Smooth muscle cell (in vitro differentiated cells): Measurements from ENCODE around the gene FOXM1. TPM values are rescaled to one million over a fixed set of nuclear protein-coding genes. Genes with fewer than 3 reads are reported as not detected.

Source experiments
- DNase-seq: peaks from one replicate; lab custom pipeline; 2025; ENCODE audit not compliant: unreplicated experiment; lab: John Stamatoyannopoulos, UW
- H2AFZ ChIP-seq: fragments of 200-600 bp; sonication (generic); 2 replicates; pipeline ENCODE4 v1.6.0; 2016; ENCODE audit warnings: antibody characterized with exemption, low read depth, mild to moderate bottlenecking
- H3F3A ChIP-seq: fragments of 200-600 bp; sonication (generic); 2 replicates; pipeline ENCODE4 v1.6.0; 2017; ENCODE audit warnings: antibody characterized with exemption, low read depth
- H3K27ac ChIP-seq: fragments of 200-600 bp; sonication (generic); 2 replicates; pipeline ENCODE4 v1.5.1; 2016; ENCODE audit warnings: low read depth, mild to moderate bottlenecking
- H3K27me3 ChIP-seq: fragments of 200-600 bp; sonication (generic); 2 replicates; pipeline ENCODE4 v1.6.1; 2016; ENCODE audit warnings: low read depth, mild to moderate bottlenecking
- H3K36me3 ChIP-seq: fragments of 200-600 bp; sonication (generic); 2 replicates; pipeline ENCODE4 v1.5.1; 2016; ENCODE audit warnings: low read depth
- H3K4me1 ChIP-seq: fragments of 200-600 bp; sonication (generic); 2 replicates; pipeline ENCODE4 v1.5.1; 2016; ENCODE audit warnings: low read depth
- H3K4me2 ChIP-seq: fragments of 200-600 bp; sonication (generic); 2 replicates; pipeline ENCODE4 v1.6.0; 2016; ENCODE audit warnings: mild to moderate bottlenecking
- H3K4me3 ChIP-seq: fragments of 200-600 bp; sonication (generic); 2 replicates; pipeline ENCODE4 v1.5.1; 2016; ENCODE audit warnings: mild to moderate bottlenecking
- H3K79me2 ChIP-seq: fragments of 200-600 bp; sonication (generic); 2 replicates; pipeline ENCODE4 v1.6.0; 2016; ENCODE audit warnings: low read depth, mild to moderate bottlenecking
- H3K9ac ChIP-seq: fragments of 200-600 bp; sonication (generic); 2 replicates; pipeline ENCODE4 v1.6.0; 2016; ENCODE audit warnings: low read depth
- H3K9me3 ChIP-seq: fragments of 200-600 bp; sonication (generic); replicated peaks from 2 replicates; pipeline ENCODE4 v1.5.1; 2016; ENCODE audit warnings: low read depth
- H4K20me1 ChIP-seq: fragments of 200-600 bp; sonication (generic); 2 replicates; pipeline ENCODE4 v1.6.0; 2016; ENCODE audit warnings: low read depth
- WGBS: methylation state at CpG from one replicate; pipeline ENCODE4 v1.1.7; 2016; ENCODE audit warnings: low lambda C conversion rate; 5-methylcytosine and 5-hydroxymethylcytosine counted together
- polyA plus RNA-seq: library from polyadenylated mRNA; unstranded; fragments of >200 nt; fragmentation: Nextera tagmentation; extraction: Ambion mirVana; gene quantifications from 2 replicates; pipeline ENCODE4 v1.2.1, GENCODE V29; 2016
- total RNA-seq: library from RNA; depleted of rRNA; stranded (reverse); fragments of >200 nt; gene quantifications from 2 replicates; pipeline ENCODE4 v1.2.3, GENCODE V29; 2014
- TF ChIP-seq, protein P1 (sequence below): fragments of 200-600 bp; sonication (generic); IDR thresholded peaks from 2 replicates; pipeline ENCODE4 v1.5.1; 2017; ENCODE audit warnings: borderline replicate concordance, mild to moderate bottlenecking, antibody characterized with exemption; ENCODE audit not compliant: insufficient read depth, poor library complexity, severe bottlenecking

Gene FOXM1
- total and polyA plus RNA-seq, 2 experiments from 2014 or later, result 3.7 to 8.1 TPM

DNA sequence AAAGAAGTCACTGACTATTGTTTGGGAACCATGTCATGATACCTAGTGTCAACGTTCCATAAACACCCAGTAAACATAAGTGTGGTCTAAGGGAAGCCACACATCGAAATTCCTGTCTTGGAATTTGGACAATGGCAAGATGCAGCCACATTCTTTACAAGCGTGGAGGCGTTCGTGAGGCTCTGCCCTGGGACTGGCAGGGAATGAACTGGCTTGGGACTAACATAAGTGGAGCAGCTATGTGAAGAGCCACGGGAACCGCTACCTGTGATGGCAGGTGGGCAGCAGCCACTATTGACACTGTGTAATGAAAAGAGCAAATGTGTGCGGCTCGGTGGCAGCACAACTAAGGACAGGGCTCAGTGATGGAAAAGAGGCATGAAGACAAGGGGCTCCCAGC is 32.2 kb downstream of the FOXM1 start:
- peaks cover 10% of the 10 kb centered on the region for H3K4me1 ChIP-seq
- WGBS, result 82% methylated on average over 9 of the region's 9 CpGs
- H3K36me3 ChIP-seq, result no peaks in the 10 kb centered on the region
- DNase-seq, result no peak
- peak overlapping the region; percentile 62 for H3K4me2 ChIP-seq
- H3K9me3 ChIP-seq, result no peaks in the 10 kb centered on the region
- no peaks in the 10 kb centered on the region for H3K79me2 ChIP-seq
- H3K9ac ChIP-seq, result no peak overlapping the region
- H3K27ac ChIP-seq, result no peak overlapping the region
- no peak overlapping the region for H2AFZ ChIP-seq
- no peaks in the 10 kb centered on the region for H3K27me3 ChIP-seq
- TF ChIP-seq, protein P1, sequence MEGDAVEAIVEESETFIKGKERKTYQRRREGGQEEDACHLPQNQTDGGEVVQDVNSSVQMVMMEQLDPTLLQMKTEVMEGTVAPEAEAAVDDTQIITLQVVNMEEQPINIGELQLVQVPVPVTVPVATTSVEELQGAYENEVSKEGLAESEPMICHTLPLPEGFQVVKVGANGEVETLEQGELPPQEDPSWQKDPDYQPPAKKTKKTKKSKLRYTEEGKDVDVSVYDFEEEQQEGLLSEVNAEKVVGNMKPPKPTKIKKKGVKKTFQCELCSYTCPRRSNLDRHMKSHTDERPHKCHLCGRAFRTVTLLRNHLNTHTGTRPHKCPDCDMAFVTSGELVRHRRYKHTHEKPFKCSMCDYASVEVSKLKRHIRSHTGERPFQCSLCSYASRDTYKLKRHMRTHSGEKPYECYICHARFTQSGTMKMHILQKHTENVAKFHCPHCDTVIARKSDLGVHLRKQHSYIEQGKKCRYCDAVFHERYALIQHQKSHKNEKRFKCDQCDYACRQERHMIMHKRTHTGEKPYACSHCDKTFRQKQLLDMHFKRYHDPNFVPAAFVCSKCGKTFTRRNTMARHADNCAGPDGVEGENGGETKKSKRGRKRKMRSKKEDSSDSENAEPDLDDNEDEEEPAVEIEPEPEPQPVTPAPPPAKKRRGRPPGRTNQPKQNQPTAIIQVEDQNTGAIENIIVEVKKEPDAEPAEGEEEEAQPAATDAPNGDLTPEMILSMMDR, result no peak
- H3F3A ChIP-seq, result no peaks in the 10 kb centered on the region
- no peaks in the 10 kb centered on the region for H4K20me1 ChIP-seq
- no peak overlapping the region for H3K4me3 ChIP-seq

DNA sequence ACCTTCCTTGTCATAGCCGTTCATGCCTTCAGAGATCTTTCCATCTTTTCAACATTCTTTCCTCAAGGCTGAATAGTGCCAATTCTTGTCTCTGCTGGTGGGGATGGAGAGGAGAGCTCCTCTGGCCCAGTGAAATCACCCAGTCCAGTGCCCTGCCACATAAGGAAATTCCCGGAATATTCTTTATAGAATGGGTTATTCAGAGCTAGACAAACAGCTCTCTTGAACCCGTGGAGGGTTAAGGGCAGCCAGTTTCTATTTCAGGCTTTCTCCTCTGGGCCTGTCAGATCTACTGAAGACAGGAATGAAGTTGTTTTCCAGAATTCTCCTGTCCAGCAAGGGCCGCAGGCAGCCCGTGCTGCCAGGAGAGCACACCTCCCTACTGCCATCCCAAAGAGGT is 34.0 kb downstream of the FOXM1 start:
- no peak for DNase-seq
- no peaks in the 10 kb centered on the region for H4K20me1 ChIP-seq
- H3K9me3 ChIP-seq, result no peaks in the 10 kb centered on the region
- no peak overlapping the region for H3K4me2 ChIP-seq
- no peak overlapping the region for H3K27ac ChIP-seq
- peaks cover 10% of the 10 kb centered on the region for H3K4me1 ChIP-seq
- no peak overlapping the region for H3K4me3 ChIP-seq
- no peaks in the 10 kb centered on the region for H3F3A ChIP-seq
- no peaks in the 10 kb centered on the region for H3K79me2 ChIP-seq
- TF ChIP-seq, protein P1, result no peak
- H3K36me3 ChIP-seq, result no peaks in the 10 kb centered on the region
- H3K27me3 ChIP-seq, result no peaks in the 10 kb centered on the region
- WGBS, result 94% methylated on average over 5 of the region's 5 CpGs
- H2AFZ ChIP-seq, result no peak overlapping the region
- H3K9ac ChIP-seq, result no peak overlapping the region

DNA sequence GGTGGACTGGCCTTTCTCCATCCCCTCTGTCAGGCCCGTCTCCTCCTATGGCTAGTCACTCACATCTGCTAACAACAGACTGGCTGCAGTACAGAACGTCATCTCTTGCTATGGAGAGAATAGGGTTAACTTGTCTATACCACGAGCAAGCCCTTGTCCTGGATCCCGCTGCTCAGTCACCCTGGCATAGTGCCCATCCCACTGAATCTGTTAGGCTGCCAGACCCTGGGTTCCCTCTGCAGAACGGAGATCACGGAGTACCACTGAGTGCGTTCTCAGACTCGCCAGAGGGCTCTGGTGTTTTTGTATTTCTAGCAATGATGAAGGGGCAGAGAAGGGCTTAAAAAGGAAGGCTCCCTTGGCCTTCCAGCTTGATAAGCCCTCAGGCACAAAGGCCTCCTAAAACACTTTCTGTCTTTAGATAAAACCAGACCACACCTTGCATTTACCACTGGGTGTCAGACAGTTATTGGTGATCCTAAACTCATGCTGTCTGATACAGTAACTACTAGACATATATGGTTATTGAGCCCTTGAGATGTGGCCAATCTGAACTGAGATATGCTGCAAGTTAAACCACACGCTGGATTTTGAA is 35.8 kb downstream of the FOXM1 start:
- Histone ChIP-seq H3K4me3 (no peak overlapping the region), H3K27me3 (no peaks in the 10 kb centered on the region), H3K4me1 (peaks cover 7% of the 10 kb centered on the region), H3K79me2 (no peaks in the 10 kb centered on the region), H3F3A (no peaks in the 10 kb centered on the region), H4K20me1 (no peaks in the 10 kb centered on the region), H3K9me3 (no peaks in the 10 kb centered on the region), H3K4me2 (no peak overlapping the region), H2AFZ (no peak overlapping the region), H3K36me3 (no peaks in the 10 kb centered on the region), H3K9ac (no peak overlapping the region), H3K27ac (no peak overlapping the region)
- TF ChIP-seq, protein P1, result no peak
- DNase-seq, result no peak
- WGBS, result 82% methylated on average over 9 of the region's 9 CpGs

DNA sequence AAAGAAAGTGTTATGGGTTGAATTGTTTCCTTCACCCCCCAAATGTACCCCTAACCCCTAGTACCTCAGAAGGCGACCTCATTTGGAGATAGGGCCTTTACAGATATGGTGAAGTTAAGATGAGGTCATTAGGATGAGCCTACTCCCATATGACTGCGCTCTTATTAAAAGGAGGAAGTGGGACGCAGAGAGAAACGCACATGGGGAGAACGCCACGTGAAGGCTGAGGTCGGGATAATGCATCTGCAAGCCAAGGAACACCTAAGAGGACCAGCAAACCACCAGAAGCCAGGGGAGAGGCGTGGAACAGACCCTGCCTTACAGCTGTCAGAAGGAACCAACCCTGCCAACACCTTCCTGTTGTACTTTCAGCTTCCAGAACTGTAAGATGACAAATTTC is 40.4 kb downstream of the FOXM1 start:
- no peak overlapping the region for H3K27ac ChIP-seq
- H3K9me3 ChIP-seq, result no peaks in the 10 kb centered on the region
- H3K36me3 ChIP-seq, result no peaks in the 10 kb centered on the region
- WGBS, result 83% methylated on average over 8 of the region's 8 CpGs
- no peak overlapping the region for H3K4me2 ChIP-seq
- DNase-seq, result no peak
- no peaks in the 10 kb centered on the region for H3K79me2 ChIP-seq
- no peaks in the 10 kb centered on the region for H3F3A ChIP-seq
- H2AFZ ChIP-seq, result no peak overlapping the region
- TF ChIP-seq, protein P1, result no peak
- no peaks in the 10 kb centered on the region for H4K20me1 ChIP-seq
- peaks cover 11% of the 10 kb centered on the region for H3K4me1 ChIP-seq
- no peak overlapping the region for H3K4me3 ChIP-seq
- no peak overlapping the region for H3K9ac ChIP-seq
- no peaks in the 10 kb centered on the region for H3K27me3 ChIP-seq
